ENCODE results near the gene NRN1.

GRCh38 chr6:5968817-5969734, 37.6 kb downstream of the NRN1 start:
- TF ChIP-seq, protein P1, sequence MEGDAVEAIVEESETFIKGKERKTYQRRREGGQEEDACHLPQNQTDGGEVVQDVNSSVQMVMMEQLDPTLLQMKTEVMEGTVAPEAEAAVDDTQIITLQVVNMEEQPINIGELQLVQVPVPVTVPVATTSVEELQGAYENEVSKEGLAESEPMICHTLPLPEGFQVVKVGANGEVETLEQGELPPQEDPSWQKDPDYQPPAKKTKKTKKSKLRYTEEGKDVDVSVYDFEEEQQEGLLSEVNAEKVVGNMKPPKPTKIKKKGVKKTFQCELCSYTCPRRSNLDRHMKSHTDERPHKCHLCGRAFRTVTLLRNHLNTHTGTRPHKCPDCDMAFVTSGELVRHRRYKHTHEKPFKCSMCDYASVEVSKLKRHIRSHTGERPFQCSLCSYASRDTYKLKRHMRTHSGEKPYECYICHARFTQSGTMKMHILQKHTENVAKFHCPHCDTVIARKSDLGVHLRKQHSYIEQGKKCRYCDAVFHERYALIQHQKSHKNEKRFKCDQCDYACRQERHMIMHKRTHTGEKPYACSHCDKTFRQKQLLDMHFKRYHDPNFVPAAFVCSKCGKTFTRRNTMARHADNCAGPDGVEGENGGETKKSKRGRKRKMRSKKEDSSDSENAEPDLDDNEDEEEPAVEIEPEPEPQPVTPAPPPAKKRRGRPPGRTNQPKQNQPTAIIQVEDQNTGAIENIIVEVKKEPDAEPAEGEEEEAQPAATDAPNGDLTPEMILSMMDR (IDR thresholded peaks at IDR 0.05) = no peak
- no peak for TF ChIP-seq POLR2A (IDR thresholded peaks at IDR 0.05)

Data from uterus (tissue), 2 donors.